Left renal cortex interstitium (tissue), 4 donors: ENCODE measurements around the gene GRK5. TPM values are rescaled to one million over a fixed set of nuclear protein-coding genes. Genes with fewer than 3 reads are reported as not detected.
"Not testable (repeated sequence)": the region's sequence is repeated elsewhere in the genome, so short reads cannot be mapped to it uniquely, and the experiment has no call there.

Source experiments
- DNase-seq, 4 donors: peaks; one replicate each; pipeline ENCODE4 v3.0.0-alpha.2; 2013; ENCODE audit warnings: low read depth in 4 of 4, low spot score in 2 of 4, missing footprints in 1 of 4
- polyA plus RNA-seq, 4 donors: library from polyadenylated mRNA; unstranded; fragments of 120-200 nt; gene quantifications; one replicate each; pipeline ENCODE4 v1.2.1, GENCODE V29; 2013; ENCODE audit not compliant: insufficient read length in 4 of 4

GRK5 gene
- polyA plus RNA-seq, 4 donors, result 15.0 to 17.4 (median 16.4) TPM

- no peak for DNase-seq
Observed at GRCh38 chr10:119221201-119221600, 13.8 kb downstream of the GRK5 start.

GRCh38 chr10:119221666-119222065 is 14.3 kb downstream of the GRK5 start:
- no peak for DNase-seq

- no peak for DNase-seq
Observed at GRCh38 chr10:119222537-119222936, 15.2 kb downstream of the GRK5 start.

- no peak for DNase-seq
Observed at GRCh38 chr10:119222966-119223386, 15.6 kb downstream of the GRK5 start.

- DNase-seq, result no peak
Observed at GRCh38 chr10:119225083-119225658, 17.8 kb downstream of the GRK5 start.

- no peak for DNase-seq
Observed at GRCh38 chr10:119227825-119228224, 20.5 kb downstream of the GRK5 start.

- no peak for DNase-seq
Observed at GRCh38 chr10:119231654-119232053, 24.3 kb downstream of the GRK5 start.

GRCh38 chr10:119232439-119232838 is 25.1 kb downstream of the GRK5 start:
- DNase-seq, result not testable (repeated sequence)

GRCh38 chr10:119233123-119233820 is 25.9 kb downstream of the GRK5 start:
- no peak for DNase-seq

- DNase-seq, result no peak
Observed at GRCh38 chr10:119233821-119234220, 26.4 kb downstream of the GRK5 start.

- no peak for DNase-seq
Observed at GRCh38 chr10:119235356-119235755, 28.0 kb downstream of the GRK5 start.

GRCh38 chr10:119237722-119238436 is 30.5 kb downstream of the GRK5 start:
- no peak for DNase-seq

GRCh38 chr10:119238577-119238976 is 31.2 kb downstream of the GRK5 start:
- DNase-seq, result no peak

GRCh38 chr10:119239015-119239414 is 31.6 kb downstream of the GRK5 start:
- DNase-seq, result not testable (repeated sequence)

- DNase-seq, result not testable (repeated sequence)
Observed at GRCh38 chr10:119239630-119240029, 32.3 kb downstream of the GRK5 start.

- no peak for DNase-seq
Observed at GRCh38 chr10:119241066-119241465, 33.7 kb downstream of the GRK5 start.

- no peak for DNase-seq
Observed at GRCh38 chr10:119242186-119242585, 34.8 kb downstream of the GRK5 start.

GRCh38 chr10:119243488-119243887 is 36.1 kb downstream of the GRK5 start:
- DNase-seq, result no peak

GRCh38 chr10:119243967-119244366 is 36.6 kb downstream of the GRK5 start:
- DNase-seq, result no peak

- no peak for DNase-seq
Observed at GRCh38 chr10:119245272-119245671, 37.9 kb downstream of the GRK5 start.

GRCh38 chr10:119246862-119247549 is 39.6 kb downstream of the GRK5 start:
- DNase-seq, result no peak
